PC-9 (cell line): ENCODE data around the gene FAF1. TPM values are rescaled to one million over a fixed set of nuclear protein-coding genes. Genes with fewer than 3 reads are reported as not detected.

Experiments used
- BruUV-seq: library from RNA; stranded (reverse); fragments of 400-500 nt; replicated peaks from 2 replicates; lab custom pipeline; 2021; lab: Mats Ljungman, UMichigan
- CTCF ChIA-PET: fragments of 300-600 bp; sonication (Branson Sonifier 250); formaldehyde crosslinking; loops from one replicate; lab custom pipeline; 2022; ENCODE audit warnings: antibody characterized with exemption; lab: Charles Lee
- POLR2A ChIA-PET: fragments of 300-600 bp; sonication (Branson Sonifier 250); formaldehyde crosslinking; loops from one replicate; lab custom pipeline; 2022; ENCODE audit warnings: antibody characterized with exemption; ENCODE audit not compliant: unreplicated experiment; lab: Charles Lee
- DNase-seq, 2 experiments: peaks; one replicate each; pipeline versions ENCODE4 v3.0.0 to v3.0.0-alpha.2; 2015 to 2022; ENCODE audit warnings: mixed read lengths in 1 of 2
- H2AFZ ChIP-seq: fragments of 200-600 bp; sonication (generic); 2 replicates; pipeline ENCODE4 v1.8.1; 2017; ENCODE audit warnings: antibody characterized with exemption
- H3F3A ChIP-seq: fragments of 200-600 bp; sonication (generic); 2 replicates; pipeline ENCODE4 v1.8.1; 2017; ENCODE audit warnings: antibody characterized with exemption, mild to moderate bottlenecking, low read depth; ENCODE audit not compliant: insufficient read depth
- H3K27ac ChIP-seq: fragments of 200-600 bp; sonication (generic); 2 replicates; pipeline ENCODE4 v1.6.1; 2016; ENCODE audit warnings: mixed run types
- H3K27me3 ChIP-seq: fragments of 200-600 bp; sonication (generic); 2 replicates; pipeline ENCODE4 v1.6.1; 2016; ENCODE audit warnings: low read depth, mixed run types; ENCODE audit not compliant: insufficient read depth
- H3K36me3 ChIP-seq: fragments of 200-600 bp; sonication (generic); 2 replicates; pipeline ENCODE4 v1.6.1; 2016; ENCODE audit warnings: low read depth, mixed run types
- H3K4me1 ChIP-seq: fragments of 200-600 bp; sonication (generic); replicated peaks from 2 replicates; pipeline ENCODE4 v1.6.1; 2016; ENCODE audit warnings: mixed run types; ENCODE audit not compliant: insufficient read depth
- H3K4me2 ChIP-seq: fragments of 200-600 bp; sonication (generic); 2 replicates; pipeline ENCODE4 v1.6.1; 2017; ENCODE audit warnings: mixed run types
- H3K4me3 ChIP-seq: fragments of 200-600 bp; sonication (generic); 2 replicates; pipeline ENCODE4 v1.6.1; 2016; ENCODE audit warnings: mixed run types
- H3K79me2 ChIP-seq: fragments of 200-600 bp; sonication (generic); 2 replicates; pipeline ENCODE4 v1.6.1; 2017; ENCODE audit warnings: low read depth, mixed run types
- H3K9me2 ChIP-seq: fragments of 200-600 bp; sonication (generic); 2 replicates; pipeline ENCODE4 v1.8.1; 2017; ENCODE audit warnings: mild to moderate bottlenecking; ENCODE audit not compliant: insufficient read depth
- H3K9me3 ChIP-seq: fragments of 200-600 bp; sonication (generic); 2 replicates; pipeline ENCODE4 v1.8.1; 2016; ENCODE audit warnings: low read depth; ENCODE audit not compliant: insufficient read depth
- H4K20me1 ChIP-seq: fragments of 200-600 bp; sonication (generic); 2 replicates; pipeline ENCODE4 v1.8.1; 2017; ENCODE audit not compliant: insufficient read depth
- CTCF ChIP-seq: fragments of 200-600 bp; sonication (generic); conservative IDR thresholded peaks from 2 replicates; pipeline ENCODE4 v1.6.1; 2017; ENCODE audit warnings: mixed run types, antibody characterized with exemption, mild to moderate bottlenecking, moderate library complexity
- EZH2 ChIP-seq: fragments of 200-600 bp; sonication (generic); IDR thresholded peaks from 2 replicates; pipeline ENCODE4 v1.8.0; 2017; ENCODE audit warnings: antibody characterized with exemption, low read depth
- intact Hi-C: fragments of 100-400 bp; cut with micrococcal nuclease; formaldehyde crosslinking; loops from one replicate; pipeline ENCODE4 v1.10.0; 2022; ENCODE audit not compliant: unreplicated experiment
- total RNA-seq: library from RNA; stranded (reverse); gene quantifications from 2 replicates; pipeline ENCODE4 v1.2.3, GENCODE V29; 2021

The FAF1 gene
- total RNA-seq, 1 experiment from 2014 or later, result 105 TPM

- ChIA-PET POLR2A (no interaction called here), CTCF (no interaction called here)
- intact Hi-C loops, result no loop called here
- no peaks in the 10 kb centered on the region for H3K79me2 ChIP-seq
- no peaks in the 10 kb centered on the region for H4K20me1 ChIP-seq
- H2AFZ ChIP-seq, result no peak overlapping the region
- no peak overlapping the region for H3K4me2 ChIP-seq
- H3K4me3 ChIP-seq, result no peak overlapping the region
- BruUV-seq, result no TSS peak
- no peaks in the 10 kb centered on the region for H3K27me3 ChIP-seq
- H3K9me2 ChIP-seq, result no peaks in the 10 kb centered on the region
- no peaks in the 10 kb centered on the region for H3F3A ChIP-seq
- H3K9me3 ChIP-seq, result no peaks in the 10 kb centered on the region
- H3K27ac ChIP-seq, result no peak overlapping the region
- no peaks in the 10 kb centered on the region for H3K36me3 ChIP-seq
- TF ChIP-seq EZH2 (no peak), CTCF (no peak)
- no peaks in the 10 kb centered on the region for H3K4me1 ChIP-seq
- DNase-seq, result no peak
These were observed 512.1 kb downstream of the FAF1 start for GRCh38 chr1:50447961-50448360.

- Histone ChIP-seq H3K27ac (no peak overlapping the region), H3K4me3 (no peak overlapping the region), H3K9me2 (no peaks in the 10 kb centered on the region), H3K27me3 (no peaks in the 10 kb centered on the region), H2AFZ (no peak overlapping the region), H3K9me3 (no peaks in the 10 kb centered on the region), H3K36me3 (no peaks in the 10 kb centered on the region), H3F3A (no peaks in the 10 kb centered on the region), H3K79me2 (no peaks in the 10 kb centered on the region), H4K20me1 (no peaks in the 10 kb centered on the region), H3K4me1 (no peaks in the 10 kb centered on the region), H3K4me2 (no peak overlapping the region)
- intact Hi-C loops, result no loop called here
- no peak for DNase-seq
- POLR2A ChIA-PET, result no interaction called here
- TF ChIP-seq CTCF (no peak), EZH2 (no peak)
- CTCF ChIA-PET, result no interaction called here
- no TSS peak for BruUV-seq
These were observed 518.9 kb downstream of the FAF1 start for GRCh38 chr1:50441183-50441582.

- Histone ChIP-seq H3K36me3 (no peaks in the 10 kb centered on the region), H3K9me3 (no peaks in the 10 kb centered on the region), H3K27me3 (no peaks in the 10 kb centered on the region), H3K79me2 (no peaks in the 10 kb centered on the region), H3F3A (no peaks in the 10 kb centered on the region), H3K4me3 (no peak overlapping the region), H2AFZ (no peak overlapping the region), H4K20me1 (no peaks in the 10 kb centered on the region), H3K9me2 (no peaks in the 10 kb centered on the region), H3K27ac (no peak overlapping the region), H3K4me2 (no peak overlapping the region), H3K4me1 (no peaks in the 10 kb centered on the region)
- POLR2A ChIA-PET, result no interaction called here
- no peak for TF ChIP-seq EZH2
- no peak for TF ChIP-seq CTCF
- DNase-seq, result no peak
- no TSS peak for BruUV-seq
- intact Hi-C loops, result no loop called here
- CTCF ChIA-PET, result no interaction called here
These were observed 521.1 kb downstream of the FAF1 start for GRCh38 chr1:50438945-50439344.
